Suprapubic skin (tissue), 4 donors: Measurements from ENCODE around the gene DIAPH3. TPM values are rescaled to one million over a fixed set of nuclear protein-coding genes. Genes with fewer than 3 reads are reported as not detected.

Experiments
- DNase-seq, 2 donors: peaks; one replicate each; pipeline ENCODE4 v3.0.0-alpha.2; 2019; ENCODE audit warnings: low spot score in 2 of 2
- H3K27ac ChIP-seq: fragments of 200-600 bp; sonication (generic); one replicate; pipeline ENCODE4 v1.5.1; 2019
- H3K27me3 ChIP-seq: fragments of 200-600 bp; sonication (generic); one replicate; pipeline ENCODE4 v1.5.1; 2019
- H3K36me3 ChIP-seq: fragments of 200-600 bp; sonication (generic); one replicate; pipeline ENCODE4 v1.5.1; 2019
- H3K4me1 ChIP-seq: fragments of 200-600 bp; sonication (generic); one replicate; pipeline ENCODE4 v1.5.1; 2019
- H3K4me3 ChIP-seq: fragments of 200-600 bp; sonication (generic); one replicate; pipeline ENCODE4 v1.5.1; 2019; ENCODE audit warnings: mild to moderate bottlenecking
- H3K9me3 ChIP-seq: fragments of 200-600 bp; sonication (generic); one replicate; pipeline ENCODE4 v1.5.1; 2019
- CTCF ChIP-seq, 2 donors: fragments of 200-600 bp in 1 of 2; fragments of 450-650 bp in 1 of 2; sonication (generic) in 1 of 2; IDR thresholded peaks; one replicate each; pipeline ENCODE4 v1.5.1; 2016 to 2019; ENCODE audit warnings: antibody characterized with exemption in 2 of 2, mild to moderate bottlenecking in 1 of 2, moderate library complexity in 1 of 2
- EP300 ChIP-seq: sonication (generic); formaldehyde crosslinking; IDR thresholded peaks from one replicate; pipeline ENCODE4 v1.6.1; 2017; ENCODE audit warnings: antibody characterized with exemption
- POLR2A ChIP-seq, 2 donors: fragments of 450-650 bp; IDR thresholded peaks; one replicate each; pipeline ENCODE4 v1.6.1; 2017; ENCODE audit warnings: antibody characterized with exemption in 2 of 2, mild to moderate bottlenecking in 2 of 2, moderate library complexity in 2 of 2
- POLR2AphosphoS5 ChIP-seq, 3 donors: sonication (generic); formaldehyde crosslinking; IDR thresholded peaks; one replicate each; pipeline ENCODE4 v1.6.1; 2017; ENCODE audit warnings: antibody characterized with exemption in 3 of 3
- WGBS: methylation state at CpG from one replicate; pipeline ENCODE4 v1.1.5; 2018; 5-methylcytosine and 5-hydroxymethylcytosine counted together
- total RNA-seq, 4 donors: library from RNA; depleted of rRNA; stranded (reverse); fragments of >200 nt; gene quantifications; one replicate each; pipeline ENCODE4 v1.1.0, GENCODE V29; 2016

DIAPH3 gene
- total RNA-seq, 4 donors from 2014 or later, result 0.93 to 3.0 (median 2.3) TPM

GRCh38 chr13:59673286-59673685 lies 490.4 kb downstream of the DIAPH3 start:
- H3K4me1 ChIP-seq, result no peaks in the 10 kb centered on the region
- TF ChIP-seq EP300 (no peak), POLR2AphosphoS5 (IDR thresholded peaks at IDR 0.05) (no peak), POLR2A (IDR thresholded peaks at IDR 0.05) (no peak), CTCF (IDR thresholded peaks at IDR 0.05) (no peak)
- 86% methylated on average over 1 of the region's 1 CpG for WGBS

GRCh38 chr13:59672445-59672844 lies 491.3 kb downstream of the DIAPH3 start:
- WGBS, result 75% methylated on average over 4 of the region's 4 CpGs
- Histone ChIP-seq H3K4me3 (no peak overlapping the region), H3K27ac (no peak overlapping the region), H3K4me1 (no peaks in the 10 kb centered on the region), H3K36me3 (no peaks in the 10 kb centered on the region), H3K27me3 (no peaks in the 10 kb centered on the region), H3K9me3 (no peaks in the 10 kb centered on the region)
- no peak for DNase-seq
- TF ChIP-seq EP300 (no peak), POLR2A (IDR thresholded peaks at IDR 0.05) (no peak), POLR2AphosphoS5 (IDR thresholded peaks at IDR 0.05) (no peak), CTCF (IDR thresholded peaks at IDR 0.05) (no peak)

More at GRCh38 chr13:59673286-59673685, 490.4 kb downstream of the DIAPH3 start:
- DNase-seq, result no peak
- Histone ChIP-seq H3K9me3 (no peaks in the 10 kb centered on the region), H3K4me3 (no peak overlapping the region), H3K36me3 (no peaks in the 10 kb centered on the region), H3K27me3 (no peaks in the 10 kb centered on the region), H3K27ac (no peak overlapping the region)

GRCh38 chr13:59671881-59672280 lies 491.8 kb downstream of the DIAPH3 start:
- TF ChIP-seq POLR2A (IDR thresholded peaks at IDR 0.05) (no peak), CTCF (IDR thresholded peaks at IDR 0.05) (no peak), EP300 (no peak), POLR2AphosphoS5 (IDR thresholded peaks at IDR 0.05) (no peak)
- no peak overlapping the region for H3K27ac ChIP-seq

GRCh38 chr13:59666504-59666903 lies 497.2 kb downstream of the DIAPH3 start:
- Histone ChIP-seq H3K27ac (no peak overlapping the region), H3K4me1 (no peaks in the 10 kb centered on the region), H3K27me3 (no peaks in the 10 kb centered on the region), H3K9me3 (no peaks in the 10 kb centered on the region), H3K4me3 (no peak overlapping the region), H3K36me3 (no peaks in the 10 kb centered on the region)
- WGBS, result 30% methylated on average over 7 of the region's 7 CpGs
- no peak for TF ChIP-seq POLR2A (IDR thresholded peaks at IDR 0.05)
- TF ChIP-seq CTCF (IDR thresholded peaks at IDR 0.05), result no peak
- TF ChIP-seq EP300, result no peak
- no peak for TF ChIP-seq POLR2AphosphoS5 (IDR thresholded peaks at IDR 0.05)
- DNase-seq, result no peak

More at GRCh38 chr13:59671881-59672280, 491.8 kb downstream of the DIAPH3 start:
- 92% methylated on average over 2 of the region's 2 CpGs for WGBS
- H3K9me3 ChIP-seq, result no peaks in the 10 kb centered on the region
- H3K4me1 ChIP-seq, result no peaks in the 10 kb centered on the region
- no peaks in the 10 kb centered on the region for H3K27me3 ChIP-seq
- H3K36me3 ChIP-seq, result no peaks in the 10 kb centered on the region
- no peak overlapping the region for H3K4me3 ChIP-seq
- no peak for DNase-seq

- no peak for DNase-seq
- no peak overlapping the region for H3K27ac ChIP-seq
Measured at GRCh38 chr13:59665732-59666131, 498.0 kb downstream of the DIAPH3 start.

More at GRCh38 chr13:59665732-59666131, 498.0 kb downstream of the DIAPH3 start:
- Histone ChIP-seq H3K4me3 (no peak overlapping the region), H3K4me1 (no peaks in the 10 kb centered on the region), H3K36me3 (no peaks in the 10 kb centered on the region), H3K9me3 (no peaks in the 10 kb centered on the region), H3K27me3 (no peaks in the 10 kb centered on the region)
- 67% methylated on average over 3 of the region's 3 CpGs for WGBS
- TF ChIP-seq CTCF (IDR thresholded peaks at IDR 0.05) (no peak), POLR2AphosphoS5 (IDR thresholded peaks at IDR 0.05) (no peak), EP300 (no peak), POLR2A (IDR thresholded peaks at IDR 0.05) (no peak)
